Renal pelvis (tissue), 4 donors: ENCODE measurements around the gene KRTAP10-7. TPM values are rescaled to one million over a fixed set of nuclear protein-coding genes. Genes with fewer than 3 reads are reported as not detected.
"Not testable (repeated sequence)": the region's sequence is repeated elsewhere in the genome, so short reads cannot be mapped to it uniquely, and the experiment has no call there.

Experiments used
- DNase-seq: peaks from one replicate; pipeline ENCODE4 v3.0.0-alpha.2; 2013
- polyA plus RNA-seq, 3 donors: library from polyadenylated mRNA; unstranded; fragments of 120-200 nt; gene quantifications; one replicate each; pipeline ENCODE4 v1.2.1, GENCODE V29; 2013; ENCODE audit not compliant: insufficient read length in 3 of 3

Gene KRTAP10-7
- polyA plus RNA-seq, 3 donors, result not detected

DNA sequence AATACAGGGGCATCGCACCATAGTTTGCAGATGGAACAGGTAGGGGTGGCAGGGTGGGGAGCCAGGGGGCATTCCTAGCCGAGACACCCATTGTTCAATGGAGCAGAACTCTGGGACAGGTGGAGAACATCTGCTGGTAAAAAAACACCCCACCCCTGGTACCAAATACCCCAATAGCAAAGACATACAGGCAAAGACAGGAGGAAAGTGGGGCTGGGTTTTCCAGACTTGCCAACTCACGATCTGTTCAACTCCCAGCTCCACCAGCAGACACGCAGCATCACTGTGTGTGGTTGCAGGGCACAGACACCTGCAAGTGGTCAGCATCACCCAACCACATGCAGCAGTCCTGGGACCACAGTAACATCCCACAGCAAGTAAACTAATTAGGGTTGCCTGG lies 11.2 kb downstream of the KRTAP10-7 start:
- no peak for DNase-seq

- no peak for DNase-seq
Observed at GRCh38 chr21:44612029-44612486, 11.7 kb downstream of the KRTAP10-7 start, which contains the start of gene KRTAP10-8. Gene KRTAP10-8, plus strand, starts transcription at chr21:44612079. Its CDS starts 22 bp downstream, at chr21:44612101.

DNA sequence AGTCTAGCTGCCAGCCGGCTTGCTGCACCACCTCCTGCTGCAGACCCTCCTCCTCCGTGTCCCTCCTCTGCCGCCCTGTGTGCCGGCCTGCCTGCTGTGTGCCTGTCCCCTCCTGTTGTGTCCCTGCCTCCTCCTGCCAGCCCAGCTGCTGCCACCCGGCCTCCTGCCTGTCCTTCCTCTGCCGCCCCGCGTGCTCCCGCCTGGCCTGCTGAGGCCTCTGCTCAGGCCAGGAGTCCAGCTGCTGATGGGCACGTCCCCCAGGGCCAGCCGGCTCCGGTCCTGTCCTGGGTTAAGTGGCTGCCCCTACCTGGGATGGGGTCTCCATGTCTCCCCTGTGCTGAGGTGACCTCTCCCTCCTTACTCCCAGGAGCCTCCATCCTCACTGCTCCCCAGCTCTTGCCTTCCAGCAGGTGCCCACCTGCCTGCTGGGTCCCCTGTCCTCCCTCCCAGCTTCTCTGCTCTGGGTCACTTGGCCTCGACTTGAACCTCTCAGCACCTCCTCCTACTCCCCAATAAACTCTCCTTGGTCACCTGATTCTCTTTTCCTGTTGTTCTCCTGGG lies 12.4 kb downstream of the KRTAP10-7 start:
- no peak for DNase-seq

- no peak for DNase-seq
Observed at GRCh38 chr21:44613386-44614155, 13.2 kb downstream of the KRTAP10-7 start.

DNA sequence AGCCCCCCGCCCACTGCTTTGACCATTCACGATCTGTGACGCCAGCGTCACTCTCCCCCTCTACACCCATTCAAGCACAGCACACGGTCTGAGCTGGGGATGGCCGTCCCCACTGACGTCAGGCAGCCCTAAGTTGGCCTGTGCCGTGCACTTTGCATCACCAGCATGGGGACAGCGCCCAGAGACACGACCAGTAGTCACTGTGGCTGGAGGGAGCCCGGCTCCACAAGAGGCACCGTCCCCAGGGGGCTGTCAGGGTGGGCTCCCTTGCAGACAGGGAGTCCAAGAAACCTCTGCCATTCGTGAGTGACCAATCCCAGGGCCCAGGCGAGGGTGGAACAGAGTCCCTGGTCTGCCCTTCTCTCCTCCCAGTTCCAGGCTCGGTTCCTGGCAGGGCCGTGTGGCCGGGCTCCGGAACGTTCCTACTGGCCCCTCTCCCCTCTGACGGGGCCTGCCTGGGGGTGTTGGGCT lies 13.8 kb downstream of the KRTAP10-7 start:
- DNase-seq, result no peak

DNA sequence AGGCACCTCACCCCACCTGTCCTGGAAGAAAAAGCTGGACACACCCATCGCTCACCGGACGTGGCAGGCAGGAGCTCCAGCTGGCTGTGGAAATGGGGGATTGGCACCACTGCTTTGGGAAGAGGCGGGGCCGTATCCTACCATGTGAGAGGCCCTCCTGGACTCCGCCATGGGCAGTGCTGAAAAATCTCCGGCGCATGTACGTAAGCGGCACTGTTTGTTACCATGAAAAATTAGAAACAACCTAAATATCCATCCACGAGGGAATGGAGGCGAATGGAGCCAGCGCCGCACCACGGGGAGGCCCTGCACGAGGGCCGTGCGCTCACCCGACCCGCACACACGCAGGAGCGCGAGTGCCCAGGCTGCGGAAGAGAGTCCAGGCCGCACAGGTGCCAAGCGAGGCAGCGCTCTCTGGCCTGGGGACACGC lies 14.6 kb downstream of the KRTAP10-7 start:
- DNase-seq, result no peak

DNA sequence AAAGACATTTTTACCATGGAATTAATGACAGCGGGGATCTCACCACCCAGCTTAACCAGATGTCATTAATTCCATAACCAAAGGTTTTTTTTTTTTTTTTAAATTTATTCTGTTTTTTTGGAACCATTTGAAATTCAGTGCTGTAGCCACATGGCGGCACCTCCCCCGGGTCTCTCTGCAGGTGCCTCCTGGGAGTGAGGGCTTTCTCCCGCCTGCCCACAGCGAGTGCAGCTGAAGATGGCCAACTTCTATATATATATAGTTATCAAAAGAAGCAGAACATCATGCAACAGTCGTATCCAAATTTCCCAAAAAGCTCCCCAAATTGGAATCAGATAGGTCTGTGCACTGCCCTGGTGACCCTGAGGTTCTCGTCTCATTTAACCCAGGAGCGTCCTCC lies 15.1 kb downstream of the KRTAP10-7 start:
- DNase-seq, result no peak

- DNase-seq, result no peak
Observed at GRCh38 chr21:44615911-44616590, 15.7 kb downstream of the KRTAP10-7 start.

- DNase-seq, result no peak
Observed at GRCh38 chr21:44616591-44616926, 16.2 kb downstream of the KRTAP10-7 start.

- DNase-seq, result no peak
Observed at GRCh38 chr21:44617071-44617501, 16.7 kb downstream of the KRTAP10-7 start.

GRCh38 chr21:44618504-44618903 lies 18.1 kb downstream of the KRTAP10-7 start:
- DNase-seq, result no peak

DNA sequence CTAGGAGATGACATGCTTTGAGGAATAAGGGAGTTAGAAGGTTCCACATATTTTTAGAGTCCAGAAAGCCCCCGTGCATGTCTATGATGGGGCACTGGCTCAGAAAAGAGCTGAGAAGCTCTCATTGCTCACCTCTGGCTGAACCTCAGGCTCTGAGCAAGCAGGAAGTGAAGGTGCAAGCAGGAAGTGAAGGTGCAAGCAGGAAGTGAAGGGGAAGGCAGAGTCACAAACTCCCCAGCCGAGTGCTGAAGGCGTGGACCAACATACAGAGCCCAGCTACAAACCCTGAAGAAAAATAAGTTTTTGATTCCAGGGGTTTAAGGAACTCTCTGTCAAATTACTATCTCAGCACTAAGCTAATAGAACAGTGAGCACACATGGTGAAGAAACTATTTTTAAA lies 18.5 kb downstream of the KRTAP10-7 start:
- DNase-seq, result no peak

GRCh38 chr21:44619886-44620285 lies 19.5 kb downstream of the KRTAP10-7 start:
- DNase-seq, result no peak

DNA sequence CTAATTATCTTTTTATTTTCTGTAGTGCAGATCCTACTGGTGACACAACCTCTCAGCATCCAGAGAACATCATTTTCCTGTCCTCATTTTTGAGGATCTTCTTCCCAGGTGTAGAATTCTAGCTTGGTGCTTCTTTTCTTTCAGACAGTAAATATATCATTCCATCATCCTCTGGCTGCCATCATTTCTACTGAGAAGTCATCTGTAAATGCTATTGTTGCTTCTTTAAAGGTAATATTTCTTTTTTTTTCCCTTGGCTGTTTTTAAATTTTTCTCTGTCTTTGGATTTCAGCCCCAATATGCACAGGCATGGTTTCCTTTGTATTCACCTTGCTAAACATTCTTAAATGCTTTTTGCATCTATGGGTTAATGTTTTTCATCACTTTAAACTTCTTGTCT lies 23.2 kb downstream of the KRTAP10-7 start:
- no peak for DNase-seq

- no peak for DNase-seq
Observed at GRCh38 chr21:44625756-44626155, 25.4 kb downstream of the KRTAP10-7 start.

DNA sequence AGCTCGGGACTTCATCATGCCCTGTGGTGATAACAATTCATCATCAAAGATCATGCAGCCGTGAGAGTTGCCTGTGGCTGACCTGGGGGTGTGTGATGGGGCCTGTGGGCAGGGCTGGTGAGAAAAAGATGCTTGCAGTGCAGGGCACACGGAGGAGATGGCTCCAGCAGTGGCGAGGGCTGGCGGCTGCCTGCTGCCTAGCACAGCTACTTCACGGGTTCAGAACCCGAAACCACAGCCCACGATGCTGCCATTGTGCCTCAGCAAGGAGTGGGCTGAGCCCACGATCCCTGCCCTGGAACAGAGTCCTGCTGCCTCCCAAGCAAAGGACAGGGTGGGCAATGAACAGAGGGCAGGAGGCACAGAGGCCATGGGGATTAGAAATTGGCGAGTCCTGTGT lies 25.9 kb downstream of the KRTAP10-7 start:
- no peak for DNase-seq

DNA sequence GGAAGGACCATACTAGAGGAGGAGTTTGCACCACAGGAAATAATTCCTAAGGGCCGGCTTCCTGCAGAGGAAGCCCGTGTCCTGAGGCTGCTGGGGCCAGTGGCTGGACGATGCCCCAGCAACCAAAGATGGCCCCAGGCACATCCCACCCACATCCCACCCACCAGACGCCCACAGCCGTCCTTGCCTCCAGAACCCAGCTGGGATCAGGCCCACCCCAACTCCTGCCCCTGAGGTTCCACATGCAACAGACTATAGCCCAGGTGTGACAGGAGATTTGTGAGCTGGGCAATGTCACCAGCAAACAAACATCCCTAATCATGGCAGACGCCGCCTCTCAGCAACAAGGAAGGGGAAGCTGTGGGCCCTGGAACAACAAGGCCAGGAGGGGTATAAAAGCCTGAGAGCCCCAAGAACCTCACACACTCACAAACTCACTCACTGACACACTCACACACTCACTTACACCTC lies 26.3 kb downstream of the KRTAP10-7 start, which contains the start of gene KRTAP10-9:
Gene KRTAP10-9 (plus strand): TSS at position 421 of the 471 bp plus-strand sequence. CDS start 79 bp downstream, outside the sequence.
- no peak for DNase-seq

GRCh38 chr21:44627181-44627822 lies 26.9 kb downstream of the KRTAP10-7 start:
- not testable (repeated sequence) for DNase-seq

GRCh38 chr21:44627831-44628233 lies 27.4 kb downstream of the KRTAP10-7 start:
- DNase-seq, result not testable (repeated sequence)

- no peak for DNase-seq
Observed at GRCh38 chr21:44628707-44629391, 28.5 kb downstream of the KRTAP10-7 start.

GRCh38 chr21:44630440-44630839 lies 30.0 kb downstream of the KRTAP10-7 start:
- DNase-seq, result no peak
